Upper lobe of left lung (tissue), 6 donors: ENCODE measurements around the gene FGR. TPM values are rescaled to one million over a fixed set of nuclear protein-coding genes. Genes with fewer than 3 reads are reported as not detected.

Experiments
- ATAC-seq, 2 donors: fragments of 200-7000 bp; cut with Tn5 transposase; one replicate each; pipeline ENCODE4 v1.9.1; 2022; ENCODE audit warnings: mild to moderate bottlenecking in 2 of 2, moderate library complexity in 2 of 2; ENCODE audit not compliant: low FRiP score in 2 of 2
- DNase-seq, 2 donors: peaks; one replicate each; pipeline ENCODE4 v3.0.0-alpha.2; 2019 to 2020
- H3K27ac ChIP-seq, 4 donors: fragments of 200-600 bp; sonication (generic); one replicate each; pipeline ENCODE4 v1.5.1; 2016 to 2019
- H3K27me3 ChIP-seq, 4 donors: fragments of 200-600 bp; sonication (generic); one replicate each; pipeline ENCODE4 v1.5.1; 2017 to 2019
- H3K36me3 ChIP-seq, 4 donors: fragments of 200-600 bp; sonication (generic); one replicate each; pipeline ENCODE4 v1.5.1; 2016 to 2019
- H3K4me1 ChIP-seq, 4 donors: fragments of 200-600 bp; sonication (generic); one replicate each; pipeline ENCODE4 v1.5.1; 2018 to 2019
- H3K4me3 ChIP-seq, 4 donors: fragments of 200-600 bp; sonication (generic); one replicate each; pipeline ENCODE4 v1.5.1; 2017 to 2019; ENCODE audit warnings: mild to moderate bottlenecking in 2 of 4, moderate library complexity in 1 of 4
- H3K9me3 ChIP-seq, 4 donors: fragments of 200-600 bp; sonication (generic); one replicate each; pipeline ENCODE4 v1.5.1; 2018 to 2019
- EP300 ChIP-seq, 4 donors: sonication (generic); formaldehyde crosslinking; IDR thresholded peaks; one replicate each; pipeline ENCODE4 v1.5.1; 2017; ENCODE audit warnings: antibody characterized with exemption in 4 of 4, control low read depth in 2 of 4
- POLR2A ChIP-seq, 4 donors: fragments of 450-650 bp; IDR thresholded peaks; one replicate each; pipeline ENCODE4 v1.5.1; 2016 to 2017; ENCODE audit warnings: antibody characterized with exemption in 4 of 4, mild to moderate bottlenecking in 2 of 4
- POLR2AphosphoS5 ChIP-seq, 2 donors: sonication (generic); formaldehyde crosslinking; IDR thresholded peaks; one replicate each; pipeline ENCODE4 v1.5.1; 2017; ENCODE audit warnings: antibody characterized with exemption in 2 of 2
- WGBS, 2 donors: methylation state at CpG; one replicate each; pipeline ENCODE4 v1.1.5; 2017 to 2018; 5-methylcytosine and 5-hydroxymethylcytosine counted together
- total RNA-seq, 6 donors: library from RNA; depleted of rRNA in 4 of 6; stranded (reverse); fragments of >200 nt in 4 of 6; gene quantifications; one replicate each; pipeline versions ENCODE4 v1.1.0 to v1.2.1, GENCODE V29; 2016 to 2021
- TF ChIP-seq, protein P1 (sequence below), 6 experiments: fragments of 450-650 bp in 4 of 6; fragments of 200-600 bp in 2 of 6; sonication (generic) in 2 of 6; IDR thresholded peaks; one replicate each; pipeline ENCODE4 v1.5.1; 2016 to 2019; ENCODE audit warnings: antibody characterized with exemption in 6 of 6
- donor health status: DM: no; HTN: no; CAD: no; lungs with moderate emphysema.
- donor health status: DM: no; HTN: yes; CAD: no; lungs with severe emphysema.

The FGR gene
- total RNA-seq, 6 donors from 2014 or later, result 59.8 to 234 (median 150) TPM

DNA sequence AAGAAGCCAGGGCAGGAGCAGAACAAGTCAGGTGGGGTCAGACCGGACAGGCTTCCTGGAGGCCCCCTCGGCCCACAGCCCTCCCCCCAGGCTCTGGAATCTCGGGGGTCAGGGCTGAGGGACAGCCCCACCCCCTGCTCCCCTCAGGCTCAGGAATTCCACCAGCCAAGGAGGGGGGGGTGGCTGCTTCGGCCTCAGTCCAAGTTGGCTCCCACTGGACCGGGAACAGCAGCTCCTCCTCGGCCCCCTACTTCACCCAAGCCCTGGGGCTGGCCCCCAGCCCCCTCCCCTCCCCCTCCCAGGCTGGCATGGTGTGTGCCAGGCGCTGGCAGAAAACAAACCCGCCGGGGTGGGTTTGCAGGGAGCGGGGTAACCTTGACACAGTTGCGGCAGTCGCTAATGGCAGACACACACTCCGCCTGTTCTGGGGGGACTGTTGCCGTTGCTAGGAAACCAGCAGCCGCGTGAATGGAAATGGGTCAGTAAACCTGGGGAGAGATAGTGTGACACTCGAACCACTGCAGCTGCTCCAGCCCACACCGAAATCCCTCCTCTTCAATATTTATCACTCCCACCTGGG, 63.5 kb downstream of the FGR start:
- no peaks in the 10 kb centered on the region for H3K36me3 ChIP-seq
- no peak for ATAC-seq
- H3K27me3 ChIP-seq, result no peaks in the 10 kb centered on the region
- 42 to 50% methylated on average over 8 to 15 of the region's 18 CpGs for WGBS, 2 donors
- H3K4me3 ChIP-seq, result no peak overlapping the region
- TF ChIP-seq, protein P1, sequence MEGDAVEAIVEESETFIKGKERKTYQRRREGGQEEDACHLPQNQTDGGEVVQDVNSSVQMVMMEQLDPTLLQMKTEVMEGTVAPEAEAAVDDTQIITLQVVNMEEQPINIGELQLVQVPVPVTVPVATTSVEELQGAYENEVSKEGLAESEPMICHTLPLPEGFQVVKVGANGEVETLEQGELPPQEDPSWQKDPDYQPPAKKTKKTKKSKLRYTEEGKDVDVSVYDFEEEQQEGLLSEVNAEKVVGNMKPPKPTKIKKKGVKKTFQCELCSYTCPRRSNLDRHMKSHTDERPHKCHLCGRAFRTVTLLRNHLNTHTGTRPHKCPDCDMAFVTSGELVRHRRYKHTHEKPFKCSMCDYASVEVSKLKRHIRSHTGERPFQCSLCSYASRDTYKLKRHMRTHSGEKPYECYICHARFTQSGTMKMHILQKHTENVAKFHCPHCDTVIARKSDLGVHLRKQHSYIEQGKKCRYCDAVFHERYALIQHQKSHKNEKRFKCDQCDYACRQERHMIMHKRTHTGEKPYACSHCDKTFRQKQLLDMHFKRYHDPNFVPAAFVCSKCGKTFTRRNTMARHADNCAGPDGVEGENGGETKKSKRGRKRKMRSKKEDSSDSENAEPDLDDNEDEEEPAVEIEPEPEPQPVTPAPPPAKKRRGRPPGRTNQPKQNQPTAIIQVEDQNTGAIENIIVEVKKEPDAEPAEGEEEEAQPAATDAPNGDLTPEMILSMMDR (IDR thresholded peaks at IDR 0.05), result no peak
- TF ChIP-seq EP300 (IDR thresholded peaks at IDR 0.05), result no peak
- DNase-seq, result no peak
- peak overlapping the region; percentile 52 to 92 (median 84) for H3K27ac ChIP-seq
- H3K4me1 ChIP-seq, result peaks cover 71 to 97% (median 86%) of the 10 kb centered on the region in 4 donors
- no peaks in the 10 kb centered on the region for H3K9me3 ChIP-seq

DNA sequence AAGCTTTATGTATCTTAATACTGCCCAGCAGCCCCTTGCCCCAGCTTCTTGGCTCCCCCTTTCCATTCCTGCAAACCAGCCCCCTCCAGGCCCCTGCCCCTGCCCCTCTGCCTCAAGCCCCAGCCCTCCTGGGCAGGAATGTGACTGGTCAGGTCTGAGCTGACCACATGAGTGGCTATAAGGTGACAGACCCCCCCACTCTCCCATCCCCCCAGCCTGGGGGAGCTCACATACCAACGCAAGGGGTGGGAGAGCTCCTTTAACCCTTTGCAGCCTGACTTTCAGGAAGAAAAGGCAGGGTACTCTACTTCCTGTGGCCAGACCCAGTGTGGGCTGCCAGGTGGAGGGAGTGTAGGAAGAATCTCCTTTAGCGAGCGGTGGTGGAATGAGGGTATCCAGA, 64.2 kb downstream of the FGR start:
- TF ChIP-seq POLR2AphosphoS5 (IDR thresholded peaks at IDR 0.05), result no peak
- TF ChIP-seq, protein P1 (IDR thresholded peaks at IDR 0.05), result no peak
- TF ChIP-seq EP300 (IDR thresholded peaks at IDR 0.05), result no peak
- TF ChIP-seq POLR2A (IDR thresholded peaks at IDR 0.05), result no peak
- Histone ChIP-seq H3K4me3 (no peak overlapping the region), H3K9me3 (no peaks in the 10 kb centered on the region), H3K36me3 (no peaks in the 10 kb centered on the region), H3K27me3 (no peaks in the 10 kb centered on the region), H3K4me1 (peaks cover 65 to 97% (median 79%) of the 10 kb centered on the region in 4 donors), H3K27ac (peak overlapping the region; percentile 52 to 92 (median 84))
- ATAC-seq (no peak), DNase-seq (no peak)
- WGBS, 2 donors, result 48 to 58% methylated on average over 3 of the region's 3 CpGs

DNA sequence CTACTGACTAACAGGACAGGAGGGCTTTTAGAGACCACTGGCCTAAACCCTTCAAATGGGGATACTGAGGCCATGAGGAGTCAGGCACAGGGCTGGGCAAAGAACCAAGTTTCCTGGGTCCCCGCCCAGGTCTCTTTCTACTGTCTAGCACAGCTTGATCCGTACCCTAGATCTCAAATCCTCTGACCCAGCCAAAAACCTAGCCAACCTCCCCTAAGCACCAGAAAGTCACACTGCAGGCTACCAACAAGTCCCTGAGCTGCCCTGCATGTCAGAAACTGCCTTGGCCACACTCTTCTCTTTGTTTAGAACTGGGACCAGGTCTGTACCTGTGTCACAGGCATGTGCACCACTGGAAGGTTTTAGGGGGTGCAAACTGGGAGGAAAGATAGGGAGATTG, 64.6 kb downstream of the FGR start:
- DNase-seq, result no peak
- Histone ChIP-seq H3K4me3 (no peak overlapping the region), H3K4me1 (peaks cover 67 to 97% (median 78%) of the 10 kb centered on the region in 4 donors), H3K9me3 (no peaks in the 10 kb centered on the region), H3K27me3 (no peaks in the 10 kb centered on the region), H3K27ac (peak overlapping the region; percentile 52 to 92 (median 84)), H3K36me3 (no peaks in the 10 kb centered on the region)
- TF ChIP-seq, protein P1 (IDR thresholded peaks at IDR 0.05), result no peak
- no peak for TF ChIP-seq POLR2A (IDR thresholded peaks at IDR 0.05)
- TF ChIP-seq EP300 (IDR thresholded peaks at IDR 0.05), result no peak
- TF ChIP-seq POLR2AphosphoS5 (IDR thresholded peaks at IDR 0.05), result no peak
- no peak for ATAC-seq
- 60 to 63% methylated on average over 1 to 2 of the region's 2 CpGs for WGBS, 2 donors

DNA sequence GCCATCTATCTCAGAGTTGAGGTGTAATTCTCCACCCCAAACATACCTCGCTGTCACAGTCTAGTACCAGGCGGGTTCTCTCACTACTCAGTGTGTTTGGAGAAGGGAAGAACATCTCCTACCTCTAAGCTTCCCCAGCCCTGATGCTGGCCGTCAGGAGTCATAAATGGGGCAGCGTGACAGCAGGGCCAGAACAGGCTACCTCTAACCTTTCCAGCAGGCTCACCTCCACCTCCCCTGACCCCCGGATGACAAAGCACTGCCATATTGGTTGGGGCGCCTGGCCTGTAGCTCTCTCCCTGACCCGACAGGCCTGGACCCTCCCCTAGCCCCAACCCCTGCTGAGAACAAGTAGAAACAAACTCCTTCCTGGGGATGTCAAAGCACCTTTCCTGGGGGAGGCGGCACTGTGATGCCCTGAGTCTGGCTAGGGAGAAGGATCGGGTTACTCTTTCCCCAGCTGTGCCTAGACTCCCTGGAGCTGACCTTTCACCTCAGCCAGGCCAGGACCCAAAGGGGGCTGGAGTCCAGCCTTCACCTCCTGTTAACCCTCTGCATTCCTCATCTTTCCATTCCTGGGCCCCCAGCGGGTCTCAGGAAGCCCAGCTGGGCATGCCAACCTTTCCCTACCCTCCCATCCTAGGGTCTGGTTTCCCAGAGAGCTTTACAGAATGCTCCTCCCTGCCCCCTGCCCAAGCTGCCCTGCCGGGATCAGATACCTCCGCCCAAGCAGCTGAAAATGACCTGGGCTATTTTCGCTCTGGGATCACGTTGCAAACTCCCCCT, 65.3 kb downstream of the FGR start:
- WGBS, 2 donors, result 76 to 81% methylated on average over 13 to 14 of the region's 14 CpGs
- Histone ChIP-seq H3K27me3 (no peaks in the 10 kb centered on the region), H3K9me3 (no peaks in the 10 kb centered on the region), H3K4me1 (peaks cover 69 to 97% (median 78%) of the 10 kb centered on the region in 4 donors), H3K27ac (peak overlapping the region; percentile 81 to 92 (median 84)), H3K4me3 (no peak overlapping the region), H3K36me3 (no peaks in the 10 kb centered on the region)
- TF ChIP-seq POLR2A (IDR thresholded peaks at IDR 0.05) (no peak), POLR2AphosphoS5 (IDR thresholded peaks at IDR 0.05) (no peak)
- TF ChIP-seq, protein P1 (IDR thresholded peaks at IDR 0.05), result no peak
- no peak for ATAC-seq
- no peak for DNase-seq
